Measurements from ENCODE around the gene SUSD4. TPM values are rescaled to one million over a fixed set of nuclear protein-coding genes. Genes with fewer than 3 reads are reported as not detected.

Gene SUSD4
- total RNA-seq, 4 donors from 2014 or later = 1.1 to 3.3 (median 1.8) TPM

DNA sequence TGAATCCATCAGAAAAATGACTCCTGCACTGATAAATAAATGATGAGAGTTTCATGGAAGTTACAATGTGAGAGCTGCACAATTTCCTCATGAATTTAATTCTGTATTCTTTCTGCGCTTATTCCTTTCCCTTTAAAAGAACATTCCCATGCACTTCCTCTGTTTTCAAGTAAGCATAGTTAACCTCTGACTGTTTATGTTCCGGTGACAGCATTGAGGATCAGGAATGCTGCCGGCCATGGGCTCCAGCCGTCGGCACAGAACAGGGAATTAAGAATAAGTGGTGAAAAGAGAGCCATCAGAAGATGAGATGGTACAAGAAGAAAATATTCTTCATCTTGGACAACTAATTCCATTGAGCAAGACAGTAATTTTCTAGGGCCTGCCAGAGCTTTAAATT, 65.3 kb downstream of the SUSD4 start:
- Histone ChIP-seq H3K27me3 (no peaks in the 10 kb centered on the region), H3K9me3 (no peaks in the 10 kb centered on the region), H3K36me3 (no peaks in the 10 kb centered on the region), H3K4me3 (no peak overlapping the region), H3K4me1 (peaks cover 0 to 9% (median 7%) of the 10 kb centered on the region in 4 donors), H3K27ac (replicated peaks in 1 of 4) (peak overlapping the region; percentile 5 to 54 (median 30))
- no peak for DNase-seq (ENCODE audit: extremely low spot score)
- TF ChIP-seq POLR2A (IDR thresholded peaks at IDR 0.05; ENCODE audit: low read depth) = no peak
- TF ChIP-seq POLR2AphosphoS5 (IDR thresholded peaks at IDR 0.05) = no peak
- TF ChIP-seq EP300 (IDR thresholded peaks at IDR 0.05) = no peak
- TF ChIP-seq CTCF (IDR thresholded peaks at IDR 0.05) = no peak
- intact Hi-C loops (cut with DNase I) = no loop called here
- 23% methylated on average over 5 of the region's 5 CpGs for WGBS

DNA sequence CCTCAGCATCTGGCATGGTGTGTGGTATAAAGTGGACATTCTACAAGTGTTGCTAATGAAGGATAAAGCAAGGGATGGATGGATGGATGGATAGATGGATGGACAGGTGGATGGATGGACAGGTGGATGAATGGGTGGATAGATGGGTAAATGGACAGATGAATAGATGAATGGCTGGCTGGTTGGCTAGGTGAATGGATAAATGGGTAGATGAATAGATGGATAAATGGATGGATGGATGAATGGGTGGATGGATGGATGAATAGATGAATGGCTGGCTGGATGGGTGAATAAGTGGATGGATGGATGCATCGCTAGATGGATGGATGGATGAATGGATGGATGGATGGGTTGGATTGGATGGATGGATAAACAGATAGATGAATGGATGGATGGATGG, 66.2 kb downstream of the SUSD4 start:
- Histone ChIP-seq H3K4me3 (no peak overlapping the region), H3K27me3 (no peaks in the 10 kb centered on the region), H3K4me1 (peaks cover 0 to 9% (median 7%) of the 10 kb centered on the region in 4 donors), H3K27ac (replicated peaks in 1 of 4) (no peak overlapping the region), H3K36me3 (no peaks in the 10 kb centered on the region), H3K9me3 (no peaks in the 10 kb centered on the region)
- 90% methylated on average over 1 of the region's 1 CpG for WGBS
- TF ChIP-seq CTCF (IDR thresholded peaks at IDR 0.05) (no peak), EP300 (IDR thresholded peaks at IDR 0.05) (no peak)
- intact Hi-C loops (cut with DNase I) = no loop called here
- DNase-seq (ENCODE audit: extremely low spot score) = no peak

- Histone ChIP-seq H3K9me3 (no peaks in the 10 kb centered on the region), H3K4me1 (no peaks in the 10 kb centered on the region), H3K27me3 (peaks cover 0 to 3% (median 0%) of the 10 kb centered on the region in 4 donors), H3K36me3 (no peaks in the 10 kb centered on the region), H3K4me3 (no peak overlapping the region), H3K27ac (replicated peaks in 1 of 4) (no peak overlapping the region)
- TF ChIP-seq POLR2AphosphoS5 (IDR thresholded peaks at IDR 0.05) (no peak), EP300 (IDR thresholded peaks at IDR 0.05) (no peak), POLR2A (IDR thresholded peaks at IDR 0.05; ENCODE audit: low read depth) (no peak), CTCF (IDR thresholded peaks at IDR 0.05) (no peak)
- DNase-seq (ENCODE audit: extremely low spot score) = no peak
- WGBS = 75% methylated on average over 2 of the region's 2 CpGs
- intact Hi-C loops (cut with DNase I) = no loop called here
Observed at GRCh38 chr1:223291796-223292195, 72.2 kb downstream of the SUSD4 start.

DNA sequence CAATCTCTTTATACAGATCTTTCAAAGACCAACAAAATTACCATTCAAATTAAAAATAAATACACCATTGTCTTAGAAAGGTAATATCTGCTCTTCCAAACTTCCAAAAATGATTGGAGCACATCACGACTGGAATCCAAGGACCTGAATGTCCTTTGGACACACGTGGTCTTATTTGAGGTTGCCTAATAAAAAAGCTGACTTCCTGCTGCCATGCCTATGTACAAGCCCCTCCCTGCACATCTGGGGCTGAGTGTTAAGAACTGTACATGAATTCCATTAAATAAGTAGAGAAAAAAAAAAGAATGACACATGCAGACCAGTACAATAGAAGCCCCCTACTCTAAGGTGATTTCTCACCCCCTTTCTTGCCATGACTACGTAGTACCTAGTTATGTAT, 73.6 kb downstream of the SUSD4 start:
- no peak overlapping the region for H3K4me3 ChIP-seq
- peaks cover 0 to 3% (median 0%) of the 10 kb centered on the region in 4 donors for H3K27me3 ChIP-seq
- no peak overlapping the region for H3K27ac ChIP-seq (replicated peaks in 1 of 4)
- intact Hi-C loops (cut with DNase I) = no loop called here
- H3K9me3 ChIP-seq = no peaks in the 10 kb centered on the region
- no peak for DNase-seq (ENCODE audit: extremely low spot score)
- 46% methylated on average over 3 of the region's 3 CpGs for WGBS
- no peaks in the 10 kb centered on the region for H3K4me1 ChIP-seq
- no peak for TF ChIP-seq CTCF (IDR thresholded peaks at IDR 0.05)
- TF ChIP-seq EP300 (IDR thresholded peaks at IDR 0.05) = no peak
- no peak for TF ChIP-seq POLR2AphosphoS5 (IDR thresholded peaks at IDR 0.05)
- no peak for TF ChIP-seq POLR2A (IDR thresholded peaks at IDR 0.05; ENCODE audit: low read depth)
- H3K36me3 ChIP-seq = no peaks in the 10 kb centered on the region

GRCh38 chr1:223289621-223290020, 74.4 kb downstream of the SUSD4 start:
- intact Hi-C loops (cut with DNase I) = no loop called here
- Histone ChIP-seq H3K9me3 (no peaks in the 10 kb centered on the region), H3K36me3 (no peaks in the 10 kb centered on the region), H3K4me1 (no peaks in the 10 kb centered on the region), H3K27ac (replicated peaks in 1 of 4) (no peak overlapping the region), H3K27me3 (peaks cover 0 to 3% (median 0%) of the 10 kb centered on the region in 4 donors), H3K4me3 (no peak overlapping the region)
- 97% methylated on average over 3 of the region's 3 CpGs for WGBS
- DNase-seq (ENCODE audit: extremely low spot score) = no peak
- no peak for TF ChIP-seq CTCF (IDR thresholded peaks at IDR 0.05)
- TF ChIP-seq EP300 (IDR thresholded peaks at IDR 0.05) = no peak
- TF ChIP-seq POLR2A (IDR thresholded peaks at IDR 0.05; ENCODE audit: low read depth) = no peak
